ENCODE data around the gene HCFC1. TPM values are rescaled to one million over a fixed set of nuclear protein-coding genes. Genes with fewer than 3 reads are reported as not detected.
A peak's percentile ranks its signal among the peaks of the same experiment; 100 is the strongest.

The HCFC1 gene
- total and polyA plus RNA-seq, 9 donors = 13.3 to 62.5 (median 43.2) TPM

- H3K9me3 ChIP-seq = no peaks in the 10 kb centered on the region
- H3K36me3 ChIP-seq = no peaks in the 10 kb centered on the region
- no peaks in the 10 kb centered on the region for H3K27me3 ChIP-seq
- intact Hi-C loops (cut with DNase I) = loop anchor here in 3 of 4 donors (2.0 to 10.0 kb wide), 4 partner anchors 186 to 409 kb away; partner anchors contain the start of gene PLXNB3 (in 2 of the 3)
- WGBS, 3 donors = 27 to 46% (median 44%) methylated on average over 30 to 33 of the region's 33 CpGs
- H3K4me3 ChIP-seq = no peak overlapping the region
- H3K27ac ChIP-seq = no peak overlapping the region
- H3K4me1 ChIP-seq (ENCODE audit: insufficient read depth) = peaks cover 2% of the 10 kb centered on the region
- TF ChIP-seq, protein P1, sequence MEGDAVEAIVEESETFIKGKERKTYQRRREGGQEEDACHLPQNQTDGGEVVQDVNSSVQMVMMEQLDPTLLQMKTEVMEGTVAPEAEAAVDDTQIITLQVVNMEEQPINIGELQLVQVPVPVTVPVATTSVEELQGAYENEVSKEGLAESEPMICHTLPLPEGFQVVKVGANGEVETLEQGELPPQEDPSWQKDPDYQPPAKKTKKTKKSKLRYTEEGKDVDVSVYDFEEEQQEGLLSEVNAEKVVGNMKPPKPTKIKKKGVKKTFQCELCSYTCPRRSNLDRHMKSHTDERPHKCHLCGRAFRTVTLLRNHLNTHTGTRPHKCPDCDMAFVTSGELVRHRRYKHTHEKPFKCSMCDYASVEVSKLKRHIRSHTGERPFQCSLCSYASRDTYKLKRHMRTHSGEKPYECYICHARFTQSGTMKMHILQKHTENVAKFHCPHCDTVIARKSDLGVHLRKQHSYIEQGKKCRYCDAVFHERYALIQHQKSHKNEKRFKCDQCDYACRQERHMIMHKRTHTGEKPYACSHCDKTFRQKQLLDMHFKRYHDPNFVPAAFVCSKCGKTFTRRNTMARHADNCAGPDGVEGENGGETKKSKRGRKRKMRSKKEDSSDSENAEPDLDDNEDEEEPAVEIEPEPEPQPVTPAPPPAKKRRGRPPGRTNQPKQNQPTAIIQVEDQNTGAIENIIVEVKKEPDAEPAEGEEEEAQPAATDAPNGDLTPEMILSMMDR (IDR thresholded peaks at IDR 0.05) = peak; percentile 92 to 95 (median 94)
- TF ChIP-seq POLR2A (IDR thresholded peaks at IDR 0.05) = no peak
- peak; percentile 60 to 87 (median 80) for DNase-seq
Observed at GRCh38 chrX:153953342-153953830, 18.2 kb downstream of the HCFC1 start.

DNA sequence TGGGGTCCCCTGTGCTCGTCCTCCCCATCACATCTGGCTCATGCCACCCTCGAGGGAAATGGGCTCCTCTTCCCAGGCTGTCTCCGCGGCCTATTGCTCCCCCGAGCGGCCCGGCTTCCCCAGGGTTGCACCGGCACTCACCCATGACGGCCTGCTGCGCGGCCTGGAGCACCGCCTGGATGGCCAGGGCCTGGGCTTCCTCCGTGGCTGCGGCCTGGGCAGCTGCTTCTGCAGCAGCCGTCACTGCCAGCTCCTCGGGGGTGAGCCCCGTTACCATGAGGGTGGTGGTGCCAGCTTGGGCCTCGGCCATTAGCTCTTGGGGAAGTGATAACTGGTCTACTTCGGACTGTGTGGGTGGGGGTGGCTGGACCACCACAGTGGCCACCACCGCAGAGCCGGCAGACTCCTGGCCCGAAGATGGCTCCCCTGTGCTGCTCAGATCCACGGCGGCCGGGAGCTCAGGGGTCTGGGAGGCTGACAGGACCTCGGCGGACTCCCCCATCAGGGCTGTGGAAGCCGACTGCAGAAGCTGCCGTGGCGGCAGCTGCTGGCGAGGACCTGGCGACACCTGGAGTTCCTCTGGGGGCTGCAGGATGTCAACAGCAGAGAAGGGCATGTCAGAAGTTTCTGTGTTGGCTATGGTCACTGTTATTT is 19.1 kb downstream of the HCFC1 start:
- H3K9me3 ChIP-seq = no peaks in the 10 kb centered on the region
- intact Hi-C loops (cut with DNase I) = loop anchor here in 3 of 4 donors (2.0 to 10.0 kb wide), 4 partner anchors 185 to 408 kb away; partner anchors contain the start of gene PLXNB3 (in 2 of the 3)
- no peak for DNase-seq
- no peaks in the 10 kb centered on the region for H3K27me3 ChIP-seq
- H3K27ac ChIP-seq = no peak overlapping the region
- no peak overlapping the region for H3K4me3 ChIP-seq
- no peaks in the 10 kb centered on the region for H3K36me3 ChIP-seq
- WGBS, 3 donors = 87 to 94% (median 92%) methylated on average over 25 to 32 of the region's 32 CpGs
- TF ChIP-seq, protein P1 (IDR thresholded peaks at IDR 0.05) = no peak
- no peak for TF ChIP-seq EP300 (IDR thresholded peaks at IDR 0.05)
- peaks cover 4% of the 10 kb centered on the region for H3K4me1 ChIP-seq (ENCODE audit: insufficient read depth)

DNA sequence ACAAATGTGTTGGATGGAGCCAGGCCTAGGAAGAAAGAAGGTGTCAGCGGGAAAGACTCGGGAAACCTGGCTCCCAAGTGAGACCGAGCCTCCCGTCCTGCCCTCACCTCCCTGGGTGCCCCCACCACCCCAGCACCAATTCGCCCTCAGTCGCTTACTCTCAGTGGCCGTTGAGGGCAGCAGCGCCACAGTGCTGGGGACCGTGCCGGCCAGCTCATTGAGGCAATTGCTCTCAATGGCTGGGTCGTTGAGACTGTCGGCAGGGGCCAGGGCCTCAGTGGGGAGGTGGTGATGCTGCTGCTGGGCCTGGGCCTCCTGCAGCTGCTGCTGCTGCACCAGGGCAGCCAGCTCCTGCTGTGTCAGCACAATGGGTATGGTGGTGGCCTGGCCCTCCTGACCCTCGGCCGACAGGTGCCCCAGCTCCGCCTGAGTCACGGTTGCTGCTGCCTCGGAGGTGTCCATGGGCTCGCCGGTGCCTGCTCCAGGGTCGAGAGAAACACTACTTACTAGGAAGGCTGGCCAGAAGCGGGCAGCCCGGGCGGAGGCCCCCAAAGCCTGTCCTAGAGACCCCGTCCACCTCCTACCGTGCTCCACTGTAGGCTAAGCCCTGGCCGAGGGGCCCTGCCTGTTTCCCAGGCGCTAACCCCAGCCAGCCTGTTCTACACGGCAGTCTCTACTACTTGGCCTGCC is 19.8 kb downstream of the HCFC1 start:
- 93 to 94% (median 93%) methylated on average over 27 to 28 of the region's 28 CpGs for WGBS, 3 donors
- intact Hi-C loops (cut with DNase I) = loop anchor here in 3 of 4 donors (2.0 to 10.0 kb wide), 4 partner anchors 185 to 407 kb away; partner anchors contain the start of gene PLXNB3 (in 2 of the 3)
- Histone ChIP-seq H3K36me3 (no peaks in the 10 kb centered on the region), H3K27ac (no peak overlapping the region), H3K4me1 (ENCODE audit: insufficient read depth) (peaks cover 4% of the 10 kb centered on the region), H3K27me3 (no peaks in the 10 kb centered on the region), H3K4me3 (no peak overlapping the region), H3K9me3 (no peaks in the 10 kb centered on the region)
- no peak for TF ChIP-seq POLR2A (IDR thresholded peaks at IDR 0.05)
- no peak for TF ChIP-seq EP300 (IDR thresholded peaks at IDR 0.05)
- TF ChIP-seq, protein P1 (IDR thresholded peaks at IDR 0.05) = no peak
- no peak for DNase-seq

DNA sequence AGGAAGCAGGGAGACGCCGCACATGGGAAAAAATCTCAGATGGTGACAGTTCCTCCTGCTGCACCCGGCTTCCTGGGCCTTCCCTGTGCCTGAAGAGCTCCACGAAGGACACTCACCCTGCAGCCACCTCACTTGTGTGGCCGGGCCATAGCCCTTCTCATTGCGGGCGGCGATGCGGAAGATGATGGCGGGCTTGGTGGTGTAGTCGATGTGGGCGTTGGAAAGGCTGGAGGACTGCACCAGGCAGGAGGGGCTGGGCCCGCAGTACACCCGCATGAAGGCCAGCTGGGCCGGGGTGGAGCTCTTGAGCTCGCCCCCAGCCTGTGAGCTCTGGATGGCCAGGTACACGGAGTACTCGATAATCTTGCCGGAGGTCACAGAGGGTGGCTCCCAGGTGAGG is 21.5 kb downstream of the HCFC1 start:
- Histone ChIP-seq H3K27ac (no peak overlapping the region), H3K4me3 (no peak overlapping the region), H3K4me1 (ENCODE audit: insufficient read depth) (peaks cover 4% of the 10 kb centered on the region), H3K9me3 (no peaks in the 10 kb centered on the region), H3K27me3 (no peaks in the 10 kb centered on the region), H3K36me3 (no peaks in the 10 kb centered on the region)
- intact Hi-C loops (cut with DNase I) = loop anchor here in 3 of 4 donors (5.0 to 10.0 kb wide), 3 partner anchors 183 to 405 kb away; partner anchors contain the start of gene PLXNB3 (in 1 of the 3)
- DNase-seq = no peak
- 86 to 90% (median 88%) methylated on average over 19 of the region's 19 CpGs for WGBS, 3 donors
- TF ChIP-seq POLR2A (IDR thresholded peaks at IDR 0.05) = no peak

Data from ovary (tissue), 9 donors.